Liver (tissue), 9 donors: ENCODE measurements around the gene DNM3. TPM values are rescaled to one million over a fixed set of nuclear protein-coding genes. Genes with fewer than 3 reads are reported as not detected.

Experiments used
- DNase-seq: peaks from one replicate; pipeline ENCODE4 v3.0.0-alpha.2; 2017; ENCODE audit warnings: low spot score
- H3K27ac ChIP-seq, 2 donors: one replicate each; pipeline ENCODE4 v1.7.0; 2013; ENCODE audit warnings: inconsistent platforms in 2 of 2, low read length in 2 of 2, control low read depth in 1 of 2, low read depth in 1 of 2, mild to moderate bottlenecking in 1 of 2
- H3K27me3 ChIP-seq, 4 donors: one replicate each; pipeline versions ENCODE4 v1.6.1 to v1.7.0; 2013; ENCODE audit warnings: low read length in 3 of 4, inconsistent platforms in 1 of 4, mild to moderate bottlenecking in 1 of 4, moderate library complexity in 1 of 4; ENCODE audit not compliant: control insufficient read depth in 4 of 4, insufficient read depth in 4 of 4
- H3K36me3 ChIP-seq, 4 donors: one replicate each; pipeline versions ENCODE4 v1.6.1 to v1.7.0; 2013; ENCODE audit warnings: low read length in 3 of 4, mild to moderate bottlenecking in 3 of 4, low read depth in 1 of 4, moderate library complexity in 1 of 4; ENCODE audit not compliant: control insufficient read depth in 4 of 4, insufficient read depth in 3 of 4
- H3K4me1 ChIP-seq, 4 donors: one replicate each; pipeline versions ENCODE4 v1.6.1 to v1.7.0; 2013; ENCODE audit warnings: low read length in 3 of 4, mild to moderate bottlenecking in 3 of 4, moderate library complexity in 1 of 4; ENCODE audit not compliant: control insufficient read depth in 4 of 4, insufficient read depth in 4 of 4
- H3K4me3 ChIP-seq, 3 donors: one replicate each; pipeline versions ENCODE4 v1.6.1 to v1.7.0; 2013; ENCODE audit warnings: low read length in 3 of 3, control low read depth in 1 of 3, low read depth in 1 of 3, mild to moderate bottlenecking in 1 of 3
- H3K9ac ChIP-seq, 2 donors: one replicate each; pipeline ENCODE4 v1.7.0; 2013; ENCODE audit warnings: low read length in 2 of 2, mild to moderate bottlenecking in 2 of 2, moderate library complexity in 2 of 2, control low read depth in 1 of 2, low read depth in 1 of 2
- H3K9me3 ChIP-seq, 4 donors: one replicate each; pipeline versions ENCODE4 v1.6.1 to v1.7.0; 2013; ENCODE audit warnings: low read length in 3 of 4; ENCODE audit not compliant: control insufficient read depth in 4 of 4
- ATF3 ChIP-seq: IDR thresholded peaks from 2 replicates; pipeline ENCODE4 v1.6.1; 2016; ENCODE audit warnings: antibody characterized with exemption
- CTCF ChIP-seq: fragments of 150-350 bp; IDR thresholded peaks from 2 replicates; pipeline ENCODE4 v1.5.1; 2017; ENCODE audit warnings: improper control_type of control experiment, low read depth, low read length; ENCODE audit not compliant: missing input control
- EGR1 ChIP-seq, 2 donors: IDR thresholded peaks; 2 replicates each; pipeline ENCODE4 v1.6.1; 2016 to 2018; ENCODE audit warnings: antibody characterized with exemption in 2 of 2, low read depth in 2 of 2
- FOXA1 ChIP-seq: IDR thresholded peaks from 2 replicates; pipeline ENCODE4 v1.6.1; 2016; ENCODE audit warnings: antibody characterized with exemption
- GABPA ChIP-seq, 2 donors: IDR thresholded peaks in 1 of 2; conservative IDR thresholded peaks in 1 of 2; 2 replicates each; pipeline ENCODE4 v1.6.1; 2016; ENCODE audit warnings: antibody characterized with exemption in 2 of 2, mild to moderate bottlenecking in 1 of 2, moderate library complexity in 1 of 2
- HNF4A ChIP-seq, 2 donors: conservative IDR thresholded peaks; 2 replicates each; pipeline ENCODE4 v1.6.1; 2016; ENCODE audit warnings: antibody characterized with exemption in 2 of 2, mild to moderate bottlenecking in 2 of 2
- HNF4G ChIP-seq: IDR thresholded peaks from 2 replicates; pipeline ENCODE4 v1.6.1; 2016; ENCODE audit warnings: antibody characterized with exemption
- JUND ChIP-seq, 2 donors: IDR thresholded peaks; 2 replicates each; pipeline ENCODE4 v1.6.1; 2016; ENCODE audit warnings: antibody characterized with exemption in 2 of 2
- MAX ChIP-seq: IDR thresholded peaks from 2 replicates; pipeline ENCODE4 v1.6.1; 2016; ENCODE audit warnings: antibody characterized with exemption
- NR2F2 ChIP-seq: IDR thresholded peaks from 2 replicates; pipeline ENCODE4 v1.6.1; 2016; ENCODE audit warnings: antibody characterized with exemption
- REST ChIP-seq: IDR thresholded peaks from 2 replicates; pipeline ENCODE4 v1.6.1; 2016; ENCODE audit warnings: antibody characterized with exemption, mild to moderate bottlenecking
- SP1 ChIP-seq: IDR thresholded peaks from 2 replicates; pipeline ENCODE4 v1.6.1; 2018; ENCODE audit warnings: antibody characterized with exemption, mild to moderate bottlenecking
- ZBTB33 ChIP-seq: IDR thresholded peaks from 2 replicates; pipeline ENCODE4 v1.6.1; 2016; ENCODE audit warnings: antibody characterized with exemption
- WGBS: extraction: QIAGEN DNeasy Blood & Tissue Kit; methylation state at CpG from one replicate; pipeline ENCODE4 v1.1.7; 2013; 5-methylcytosine and 5-hydroxymethylcytosine counted together
- polyA plus RNA-seq, 2 donors: library from polyadenylated mRNA; stranded (reverse) in 1 of 2; unstranded in 1 of 2; fragments of 200-250 nt in 1 of 2; fragments of >200 nt in 1 of 2; fragmentation: Nextera tagmentation in 1 of 2; extraction: Ambion mirVana in 1 of 2; gene quantifications; one replicate each; pipeline versions ENCODE4 v1.2.1 to v1.2.3, GENCODE V29; 2013 to 2015
- total RNA-seq, 2 donors: library from RNA; depleted of rRNA; stranded (reverse); fragments of >200 nt; gene quantifications; one replicate each; pipeline ENCODE4 v1.2.3, GENCODE V29; 2014
- donor health status: healthy.
- donor health status: healthy.
- donor health status: healthy.
- donor health status: healthy.
- donor health status: healthy.

The DNM3 gene
- total and polyA plus RNA-seq, 4 donors: 0.08 to 3.2 (median 1.0) TPM

GRCh38 chr1:172245788-172246187 is 404.5 kb downstream of the DNM3 start:
- TF ChIP-seq ATF3: no peak
- TF ChIP-seq JUND (IDR thresholded peaks at IDR 0.05): no peak
- no peak for TF ChIP-seq HNF4A (conservative IDR thresholded peaks at IDR 0.05)
- no peaks in the 10 kb centered on the region for H3K9me3 ChIP-seq
- no peak overlapping the region for H3K27ac ChIP-seq
- H3K36me3 ChIP-seq: no peaks in the 10 kb centered on the region
- no peaks in the 10 kb centered on the region for H3K27me3 ChIP-seq
- no peaks in the 10 kb centered on the region for H3K4me1 ChIP-seq
- 65% methylated on average over 3 of the region's 3 CpGs for WGBS
- H3K4me3 ChIP-seq: no peak overlapping the region
- DNase-seq: no peak
- no peak overlapping the region for H3K9ac ChIP-seq

- Histone ChIP-seq H3K4me3 (no peak overlapping the region), H3K9ac (no peak overlapping the region), H3K27me3 (no peaks in the 10 kb centered on the region), H3K27ac (no peak overlapping the region), H3K9me3 (no peaks in the 10 kb centered on the region), H3K36me3 (no peaks in the 10 kb centered on the region), H3K4me1 (no peaks in the 10 kb centered on the region)
- 91% methylated on average over 8 of the region's 8 CpGs for WGBS
- TF ChIP-seq REST (no peak), SP1 (no peak), EGR1 (IDR thresholded peaks at IDR 0.05; ENCODE audit: low read depth in 2 of 2) (no peak), NR2F2 (no peak), ATF3 (no peak), FOXA1 (no peak), HNF4G (no peak), HNF4A (conservative IDR thresholded peaks at IDR 0.05) (no peak), MAX (no peak)
- no peak for DNase-seq
These were observed 405.5 kb downstream of the DNM3 start for GRCh38 chr1:172246521-172247390.

- DNase-seq: no peak
- H3K9ac ChIP-seq: no peak overlapping the region
- peaks cover 0 to 2% (median 0%) of the 10 kb centered on the region in 4 donors for H3K9me3 ChIP-seq
- H3K4me1 ChIP-seq: no peaks in the 10 kb centered on the region
- H3K27ac ChIP-seq: no peak overlapping the region
- no peak overlapping the region for H3K4me3 ChIP-seq
- no peaks in the 10 kb centered on the region for H3K27me3 ChIP-seq
- no peaks in the 10 kb centered on the region for H3K36me3 ChIP-seq
- WGBS: 85% methylated on average over 1 of the region's 1 CpG
- no peak for TF ChIP-seq ATF3
- no peak for TF ChIP-seq CTCF
- TF ChIP-seq HNF4A (conservative IDR thresholded peaks at IDR 0.05): no peak
- no peak for TF ChIP-seq GABPA (IDR thresholded peaks at IDR 0.05 in 1 of 2, conservative IDR thresholded peaks at IDR 0.05 in 1 of 2)
- TF ChIP-seq ZBTB33: no peak
- no peak for TF ChIP-seq REST
These were observed 410.2 kb downstream of the DNM3 start for GRCh38 chr1:172251486-172251885.
